ENCODE measurements around the gene HPN.

- TF ChIP-seq, protein P1, sequence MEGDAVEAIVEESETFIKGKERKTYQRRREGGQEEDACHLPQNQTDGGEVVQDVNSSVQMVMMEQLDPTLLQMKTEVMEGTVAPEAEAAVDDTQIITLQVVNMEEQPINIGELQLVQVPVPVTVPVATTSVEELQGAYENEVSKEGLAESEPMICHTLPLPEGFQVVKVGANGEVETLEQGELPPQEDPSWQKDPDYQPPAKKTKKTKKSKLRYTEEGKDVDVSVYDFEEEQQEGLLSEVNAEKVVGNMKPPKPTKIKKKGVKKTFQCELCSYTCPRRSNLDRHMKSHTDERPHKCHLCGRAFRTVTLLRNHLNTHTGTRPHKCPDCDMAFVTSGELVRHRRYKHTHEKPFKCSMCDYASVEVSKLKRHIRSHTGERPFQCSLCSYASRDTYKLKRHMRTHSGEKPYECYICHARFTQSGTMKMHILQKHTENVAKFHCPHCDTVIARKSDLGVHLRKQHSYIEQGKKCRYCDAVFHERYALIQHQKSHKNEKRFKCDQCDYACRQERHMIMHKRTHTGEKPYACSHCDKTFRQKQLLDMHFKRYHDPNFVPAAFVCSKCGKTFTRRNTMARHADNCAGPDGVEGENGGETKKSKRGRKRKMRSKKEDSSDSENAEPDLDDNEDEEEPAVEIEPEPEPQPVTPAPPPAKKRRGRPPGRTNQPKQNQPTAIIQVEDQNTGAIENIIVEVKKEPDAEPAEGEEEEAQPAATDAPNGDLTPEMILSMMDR (IDR thresholded peaks at IDR 0.05; ENCODE audit: insufficient read depth, low read length, poor library complexity, severe bottlenecking): no peak
- TF ChIP-seq EZH2phosphoT487 (conservative IDR thresholded peaks at IDR 0.05; ENCODE audit: low read length): no peak
Measured at GRCh38 chr19:35042056-35042730, 672 bp downstream of the HPN start.

Data from SU-DHL-6 (cell line).